Anterior cingulate cortex (tissue), 58 donors: Measurements from ENCODE around the gene TESK2.

Source experiments
- DNase-seq, 58 donors: peaks; one replicate each; lab custom pipeline; 2025; lab: John Stamatoyannopoulos, UW

Gene TESK2

GRCh38 chr1:45346473-45346872, 144.5 kb downstream of the TESK2 start:
- no peak for DNase-seq

- DNase-seq = no peak
Measured at GRCh38 chr1:45345014-45345413, 145.9 kb downstream of the TESK2 start.

GRCh38 chr1:45344499-45344898, 146.5 kb downstream of the TESK2 start:
- no peak for DNase-seq

DNA sequence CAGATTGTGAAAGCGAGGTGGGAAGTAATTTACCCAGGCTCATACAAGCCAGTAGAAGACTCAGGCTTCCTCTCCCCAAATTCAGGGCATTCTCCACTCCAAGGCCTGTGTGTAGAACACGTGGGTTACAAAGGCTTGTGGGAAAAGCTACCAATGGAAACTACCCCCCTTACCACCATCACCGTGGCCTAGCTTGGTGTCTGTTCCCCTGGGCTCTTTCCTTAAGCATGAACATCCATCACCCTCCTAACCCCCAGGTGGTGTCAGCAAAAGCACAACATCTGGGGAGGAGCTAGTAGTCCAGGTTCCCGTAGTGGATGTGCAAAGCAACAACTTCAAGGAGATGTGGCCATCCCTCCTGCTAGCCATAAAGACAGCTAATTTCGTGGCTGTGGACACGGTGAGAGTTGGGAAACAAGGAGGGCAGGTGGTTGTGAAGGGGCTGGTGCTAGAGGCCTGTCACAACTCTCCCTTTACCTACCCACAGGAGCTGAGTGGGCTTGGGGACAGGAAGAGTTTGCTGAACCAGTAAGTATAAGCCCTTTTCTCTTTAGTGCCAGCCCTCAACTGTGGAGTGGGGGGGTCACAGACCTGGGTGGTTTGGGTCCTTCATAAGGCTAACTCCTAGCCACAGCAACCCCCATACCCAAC, 150.0 kb downstream of the TESK2 start:
- DNase-seq = peak in 1 of 58 donors; percentile 43

DNA sequence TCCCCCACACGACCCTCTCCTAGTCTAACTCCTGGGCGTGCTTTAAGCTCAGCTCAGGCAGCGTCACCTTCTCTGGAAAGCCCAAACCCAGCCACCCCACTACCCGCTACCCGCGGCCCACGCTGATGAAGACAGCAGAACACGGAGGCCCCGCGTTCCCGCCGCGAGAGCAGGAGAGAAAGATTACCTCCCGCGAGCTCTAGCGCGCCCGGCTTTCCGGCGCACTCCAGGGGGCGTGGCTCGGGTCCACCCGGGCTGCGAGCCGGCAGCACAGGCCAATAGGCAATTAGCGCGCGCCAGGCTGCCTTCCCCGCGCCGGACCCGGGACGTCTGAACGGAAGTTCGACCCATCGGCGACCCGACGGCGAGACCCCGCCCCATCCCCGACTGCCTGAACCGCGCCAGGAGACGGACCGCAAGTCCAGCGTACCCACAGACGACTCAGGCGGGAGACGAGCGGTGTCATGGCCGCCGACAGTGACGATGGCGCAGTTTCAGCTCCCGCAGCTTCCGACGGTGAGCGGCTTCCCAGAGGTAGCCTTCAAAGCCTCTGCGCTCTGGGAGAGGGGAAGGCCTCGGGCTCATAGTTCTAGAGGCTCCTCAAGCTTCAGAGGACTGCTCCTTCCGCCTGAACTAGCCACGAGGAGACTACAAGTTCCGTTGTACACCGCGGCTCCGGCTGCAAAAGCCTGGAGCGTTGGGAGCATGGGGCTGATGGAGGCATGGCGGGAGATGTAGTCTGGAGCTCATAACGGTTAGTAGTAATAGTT, 151.0 kb downstream of the TESK2 start, which contains the start of the genes MUTYH and TOE1:
MUTYH (minus strand) TSS at position 652 of the 770 bp plus-strand sequence. CDS start 5,935 bp downstream, outside the sequence.
TOE1 (plus strand) TSS at position 382 of the 770 bp plus-strand sequence; CDS start at position 465, 83 bp downstream.
- DNase-seq = peak; percentile 45 to 93 (median 85)

- no peak for DNase-seq
Measured at GRCh38 chr1:45337630-45338325, 153.2 kb downstream of the TESK2 start.

DNA sequence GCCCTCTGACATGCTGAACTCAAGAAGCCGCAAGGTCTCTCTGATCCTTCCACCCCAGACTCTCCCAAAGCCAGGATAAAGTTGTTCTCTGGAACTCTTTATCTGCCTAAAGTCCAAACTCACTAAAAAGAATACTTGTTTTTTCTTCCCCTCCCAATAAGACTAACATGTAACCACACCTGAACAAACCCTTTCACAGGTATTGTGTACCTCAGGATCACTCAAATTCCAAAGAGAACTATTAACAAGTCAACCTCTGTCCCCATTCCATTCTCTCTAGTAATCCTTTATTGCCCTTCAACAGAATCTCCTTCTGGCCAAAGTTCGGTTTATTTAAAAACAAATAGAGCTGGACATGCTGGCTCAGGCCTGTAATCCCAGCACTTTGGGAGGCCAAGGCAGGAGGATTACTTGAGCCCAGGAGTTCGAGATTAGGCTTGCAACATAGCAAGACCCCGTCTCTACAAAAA, 155.1 kb downstream of the TESK2 start:
- DNase-seq = no peak

DNA sequence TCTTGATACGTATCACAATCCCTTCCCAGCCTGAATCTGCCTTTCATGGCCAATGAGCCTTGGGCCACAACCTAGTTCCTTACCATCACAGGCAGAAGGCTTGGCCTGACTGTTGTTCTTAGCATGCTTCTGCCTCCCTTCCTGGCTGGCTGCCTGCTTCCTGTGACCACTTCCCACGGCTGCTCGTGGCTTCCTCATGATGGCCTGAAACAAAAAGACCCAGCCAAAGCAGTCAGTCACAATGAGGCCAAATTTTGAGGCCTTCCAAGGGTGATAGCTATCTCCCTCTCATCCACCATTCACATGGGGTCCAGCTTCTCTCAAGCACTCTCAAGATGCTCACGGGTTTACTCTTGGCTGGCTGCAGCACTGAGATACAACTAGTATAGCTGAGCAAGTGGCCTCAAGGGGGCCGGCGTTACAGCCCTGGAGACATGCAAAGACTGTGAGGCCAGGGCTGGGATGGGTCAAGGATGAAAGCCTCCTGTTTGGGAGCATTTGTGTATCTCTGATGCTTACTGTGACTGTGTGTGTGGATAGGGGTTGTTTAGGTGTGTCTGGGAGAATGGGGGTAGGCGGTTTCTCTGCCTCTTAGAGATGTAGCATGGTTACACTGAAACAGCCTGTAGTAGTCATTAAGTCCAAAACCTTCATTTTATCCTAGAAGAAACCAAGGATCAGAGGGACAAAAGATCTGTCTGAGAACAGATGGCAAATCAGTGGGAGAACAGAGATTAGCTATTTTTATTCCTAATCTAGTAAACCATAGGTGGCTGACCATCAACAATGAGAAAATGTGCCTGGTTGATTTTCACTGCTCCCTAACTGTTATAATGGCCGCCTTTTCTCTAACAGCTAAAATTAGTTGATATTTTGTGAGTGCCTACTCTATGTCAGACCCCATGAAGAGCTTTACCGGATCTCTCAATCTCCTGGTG, 156.4 kb downstream of the TESK2 start:
- peak in 7 of 58 donors; percentile 5 to 18 (median 12) for DNase-seq

- no peak for DNase-seq
Measured at GRCh38 chr1:45332346-45332720, 158.6 kb downstream of the TESK2 start.

DNA sequence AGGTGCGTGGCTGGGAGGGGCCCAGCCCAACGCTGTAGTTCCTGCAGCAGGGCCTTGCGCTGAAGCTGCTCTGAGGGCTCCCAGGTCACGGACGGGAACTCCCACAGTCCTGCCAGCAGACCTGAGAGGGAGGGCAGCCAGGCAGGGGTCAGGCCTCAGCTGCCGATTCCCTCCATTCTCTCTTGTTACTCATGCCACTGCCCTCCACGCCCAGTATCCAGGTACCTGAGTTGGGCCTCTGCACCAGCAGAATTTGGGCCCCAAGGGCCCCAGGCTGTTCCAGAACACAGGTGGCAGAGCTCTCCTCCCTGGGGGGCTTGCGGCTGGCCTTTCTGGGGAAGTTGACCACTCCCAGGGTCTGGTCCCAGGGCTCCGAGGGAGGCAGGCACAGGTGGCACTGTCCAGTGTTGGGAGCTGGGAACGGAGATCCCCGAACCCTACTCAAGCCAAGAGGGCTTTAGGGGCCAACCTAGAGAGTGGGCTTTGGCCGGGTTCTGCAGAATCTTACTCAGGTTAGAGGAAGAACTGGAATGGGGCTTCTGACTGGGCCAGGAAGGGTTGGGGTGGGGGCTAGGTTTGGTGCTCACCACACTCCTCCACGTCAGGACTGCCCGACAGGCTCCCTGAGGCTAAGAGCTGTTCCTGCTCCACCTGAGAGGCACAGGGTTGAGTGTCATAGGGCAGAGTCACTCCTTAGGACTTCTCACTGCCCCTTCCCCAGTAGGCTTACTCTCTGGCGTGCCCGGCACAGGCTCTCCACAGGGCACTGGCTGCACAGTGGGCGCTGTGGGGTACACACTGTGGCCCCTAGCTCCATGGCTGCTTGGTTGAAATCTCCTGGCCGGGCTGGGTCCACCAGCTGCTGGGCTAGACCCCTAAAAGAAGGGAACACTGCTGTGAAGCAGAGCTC, 159.3 kb downstream of the TESK2 start:
- DNase-seq = no peak

DNA sequence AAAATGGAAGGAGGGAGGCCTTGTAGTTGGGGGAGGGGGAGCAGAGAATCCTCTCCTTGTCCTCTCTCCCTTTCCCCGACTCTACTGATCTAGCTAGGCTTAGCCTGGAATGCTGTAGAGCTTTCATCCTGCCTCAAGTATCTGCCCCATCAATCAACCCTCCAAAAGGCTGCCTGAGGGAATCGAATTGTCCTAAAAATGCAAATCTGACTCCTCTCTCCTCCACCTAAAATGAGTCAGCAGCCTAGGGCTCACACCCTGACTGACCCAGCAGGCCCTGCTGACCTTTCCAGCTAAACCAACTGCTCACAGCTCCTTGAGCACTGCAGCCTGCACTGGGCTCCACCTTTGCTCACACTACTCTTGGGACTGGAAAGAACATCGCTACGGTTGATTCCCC, 161.5 kb downstream of the TESK2 start:
- DNase-seq = no peak

- DNase-seq = no peak
Measured at GRCh38 chr1:45328680-45329079, 162.3 kb downstream of the TESK2 start.

- peak in 1 of 58 donors; percentile 8 for DNase-seq
Measured at GRCh38 chr1:45327644-45328515, 163.1 kb downstream of the TESK2 start.

GRCh38 chr1:45326627-45327623, 164.0 kb downstream of the TESK2 start, which contains the start of gene HPDL:
TSS of gene HPDL (plus strand) at chr1:45326895. CDS start at chr1:45327149, 254 bp downstream.
- peak; percentile 3 to 91 (median 74) for DNase-seq

GRCh38 chr1:45325851-45326506, 165.0 kb downstream of the TESK2 start:
- peak in 9 of 58 donors; percentile 11 to 39 (median 23) for DNase-seq
